GM12891 (cell line): ENCODE measurements around the gene MRPL45.

Source experiments
- DNase-seq: peaks from one replicate; pipeline ENCODE4 v3.0.0; 2011; ENCODE audit warnings: low spot score; ENCODE audit not compliant: insufficient read length
- FAIRE-seq: peaks from 2 replicates; lab custom pipeline; 2011; peaks lifted over from hg19 to GRCh38; lab: Jason Lieb, UNC
- PAX5 ChIP-seq: IDR thresholded peaks from 2 replicates; pipeline ENCODE4 v1.6.1; 2011; ENCODE audit warnings: low read length, moderate library complexity, mild to moderate bottlenecking; ENCODE audit not compliant: insufficient read depth, severe bottlenecking
- POLR2A ChIP-seq: IDR thresholded peaks from 2 replicates; pipeline ENCODE4 v1.6.1; 2011; ENCODE audit warnings: low read depth, low read length, control low read depth
- POLR2AphosphoS5 ChIP-seq: IDR thresholded peaks from 2 replicates; pipeline ENCODE4 v1.6.1; 2011; ENCODE audit warnings: low read depth, low read length, control low read depth
- POU2F2 ChIP-seq: IDR thresholded peaks from 2 replicates; pipeline ENCODE4 v1.6.1; 2011; ENCODE audit warnings: low read depth, mild to moderate bottlenecking, control low read depth, low read length, moderate library complexity
- SPI1 ChIP-seq: IDR thresholded peaks from 2 replicates; pipeline ENCODE4 v1.6.1; 2011; ENCODE audit warnings: low read depth, low read length, control low read depth
- TAF1 ChIP-seq: IDR thresholded peaks from 2 replicates; pipeline ENCODE4 v1.6.1; 2011; ENCODE audit warnings: low read depth, low read length, control low read depth

The MRPL45 gene

DNA sequence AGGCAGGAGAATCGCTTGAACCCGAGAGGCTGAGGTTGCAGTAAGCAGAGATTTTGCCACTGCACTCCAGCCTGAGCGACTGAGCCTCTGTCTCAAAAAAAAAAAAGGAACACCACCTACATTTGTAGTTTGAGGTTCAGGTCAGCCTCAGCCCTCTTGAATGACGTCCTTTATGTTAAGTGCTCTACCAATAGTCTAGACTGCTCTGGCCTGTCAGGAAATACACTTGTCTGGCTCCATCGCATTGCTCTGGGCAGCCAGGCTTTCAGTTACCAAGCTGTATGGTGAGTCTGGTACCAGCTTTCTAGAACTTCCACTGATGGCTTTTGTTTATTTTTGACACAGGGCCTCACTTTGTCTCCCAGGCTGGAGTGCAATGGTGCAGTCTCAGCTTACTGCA is 66.0 kb downstream of the MRPL45 start:
- DNase-seq = no peak
- FAIRE-seq = no peak
- TF ChIP-seq SPI1 = no peak
- no peak for TF ChIP-seq POU2F2
- TF ChIP-seq POLR2AphosphoS5 = no peak
- TF ChIP-seq TAF1 = no peak
- TF ChIP-seq PAX5 = no peak
- no peak for TF ChIP-seq POLR2A

DNA sequence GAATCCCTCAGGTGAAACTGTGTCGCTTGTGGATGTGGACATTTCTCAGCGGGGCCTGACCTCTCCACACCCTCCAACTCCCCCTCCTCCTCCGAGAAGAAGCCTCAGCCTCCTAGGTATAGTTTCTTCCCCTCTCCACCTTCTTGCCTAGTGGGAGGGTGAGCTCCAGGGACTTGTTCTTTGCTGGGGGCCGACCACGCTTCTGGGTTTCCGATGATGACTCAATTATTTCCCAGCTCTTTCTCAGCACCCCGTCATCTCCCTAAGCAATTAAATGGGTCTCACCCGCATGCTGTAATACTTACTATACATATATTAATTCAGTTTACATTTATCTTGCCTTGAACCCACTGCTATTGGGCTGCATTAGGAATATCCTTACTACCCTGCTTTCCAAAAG is 67.8 kb downstream of the MRPL45 start:
- DNase-seq = no peak
- TF ChIP-seq PAX5 (no peak), POLR2AphosphoS5 (no peak), SPI1 (no peak), POLR2A (no peak), POU2F2 (no peak), TAF1 (no peak)
- FAIRE-seq = no peak

DNA sequence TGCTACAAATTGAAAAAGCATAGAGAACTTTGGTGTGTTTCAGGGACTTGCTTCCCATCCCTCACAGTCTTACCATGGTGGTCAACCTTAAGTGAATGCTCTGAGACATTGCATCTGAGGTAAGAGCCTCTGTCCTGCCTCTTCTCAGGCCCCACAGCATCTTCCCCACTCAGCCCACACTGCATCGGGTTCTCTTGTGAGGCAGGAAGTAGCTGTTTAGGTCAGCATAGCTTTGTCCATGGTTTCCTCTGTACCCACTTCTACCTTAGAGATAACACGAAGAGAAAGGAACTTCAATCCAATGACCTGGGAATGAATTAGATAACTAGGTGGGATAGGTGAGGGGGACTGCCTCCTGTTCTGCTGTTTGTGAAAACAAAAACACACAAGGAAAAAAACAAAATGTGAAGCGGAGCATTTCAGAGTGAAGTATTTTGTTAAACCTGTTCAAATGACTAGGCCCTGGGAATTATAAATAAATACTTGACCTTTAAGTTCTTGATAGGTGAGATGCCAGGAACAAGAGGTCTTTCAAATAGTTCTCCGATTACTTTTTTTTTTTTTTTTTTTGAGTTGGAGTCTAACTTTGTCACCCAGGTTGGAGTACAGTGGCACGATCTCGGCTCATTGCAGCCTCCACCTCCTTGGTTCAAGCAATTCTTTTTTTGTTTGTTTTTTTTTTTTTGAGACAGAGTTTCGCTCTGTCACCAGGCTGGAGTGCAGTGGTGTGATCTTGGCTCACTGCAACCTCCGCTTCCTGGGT is 72.3 kb downstream of the MRPL45 start:
- FAIRE-seq (no peak), DNase-seq (no peak)
- TF ChIP-seq POU2F2 (no peak), PAX5 (no peak), SPI1 (no peak), POLR2A (no peak), POLR2AphosphoS5 (no peak), TAF1 (no peak)
